H1 (cell line): ENCODE measurements around the gene CDX2.

Source experiments
- ASH2L ChIP-seq: fragments of 200-600, 300-600 bp; sonication (generic); IDR thresholded peaks from one replicate; pipeline ENCODE4 v1.7.1; 2017; ENCODE audit warnings: low read length
- BCL11A ChIP-seq, 2 experiments: IDR thresholded peaks; one replicate each; pipeline ENCODE4 v1.6.1; 2011; ENCODE audit warnings: low read depth in 2 of 2, low read length in 2 of 2, mild to moderate bottlenecking in 2 of 2
- CHD2 ChIP-seq: IDR thresholded peaks from 2 replicates; pipeline ENCODE4 v1.6.1; 2012; ENCODE audit warnings: low read length, improper control_type of control experiment
- EGR1 ChIP-seq: IDR thresholded peaks from 2 replicates; pipeline ENCODE4 v1.6.1; 2011; ENCODE audit warnings: low read depth, low read length, borderline replicate concordance
- EP300 ChIP-seq, 2 experiments: IDR thresholded peaks; 1 replicate in 1 of 2; 2 replicates in 1 of 2; pipeline ENCODE4 v1.6.1; 2011 to 2012; ENCODE audit warnings: low read depth in 2 of 2, low read length in 2 of 2, mild to moderate bottlenecking in 2 of 2, borderline replicate concordance in 1 of 2, inconsistent platforms in 1 of 2, moderate library complexity in 1 of 2
- EZH2 ChIP-seq: fragments of 200-600 bp; sonication (generic); IDR thresholded peaks from 2 replicates; pipeline ENCODE4 v1.7.1; 2012; ENCODE audit warnings: low read depth, mild to moderate bottlenecking, moderate library complexity, low read length, inconsistent platforms; ENCODE audit not compliant: severe bottlenecking
- NRF1 ChIP-seq: IDR thresholded peaks from 2 replicates; pipeline ENCODE4 v1.6.1; 2011; ENCODE audit warnings: mild to moderate bottlenecking, low read depth, low read length, improper control_type of control experiment
- POLR2A ChIP-seq, 2 experiments: IDR thresholded peaks; 1 replicate in 1 of 2; 2 replicates in 1 of 2; pipeline ENCODE4 v1.6.1; 2011; ENCODE audit warnings: low read depth in 2 of 2, low read length in 2 of 2, mild to moderate bottlenecking in 2 of 2; ENCODE audit errors: control extremely low read depth in 1 of 2
- POLR2AphosphoS5 ChIP-seq: IDR thresholded peaks from 2 replicates; pipeline ENCODE4 v1.6.1; 2011; ENCODE audit warnings: low read depth, low read length
- RAD21 ChIP-seq, 2 experiments: IDR thresholded peaks in 1 of 2; conservative IDR thresholded peaks in 1 of 2; 2 replicates each; pipeline ENCODE4 v1.6.1; 2011; ENCODE audit warnings: low read depth in 2 of 2, low read length in 2 of 2, improper control_type of control experiment in 1 of 2, inconsistent platforms in 1 of 2, mild to moderate bottlenecking in 1 of 2, moderate library complexity in 1 of 2
- RXRA ChIP-seq: IDR thresholded peaks from 2 replicates; pipeline ENCODE4 v1.6.1; 2011; ENCODE audit warnings: low read depth, mild to moderate bottlenecking, low read length, moderate library complexity; ENCODE audit not compliant: insufficient read depth
- SRF ChIP-seq: IDR thresholded peaks from 2 replicates; pipeline ENCODE4 v1.6.1; 2011; ENCODE audit warnings: mild to moderate bottlenecking, low read depth, low read length, moderate library complexity
- TF ChIP-seq, protein P1 (sequence below), 3 experiments: IDR thresholded peaks; 1 replicate in 2 of 3; 2 replicates in 1 of 3; pipeline versions ENCODE4 v1.5.1 to v1.6.1; 2011; ENCODE audit warnings: low read length in 3 of 3, mild to moderate bottlenecking in 3 of 3, inconsistent platforms in 2 of 3, low read depth in 1 of 3, moderate library complexity in 1 of 3; ENCODE audit not compliant: insufficient read depth in 1 of 3; ENCODE audit errors: control extremely low read depth in 1 of 3

DNA sequence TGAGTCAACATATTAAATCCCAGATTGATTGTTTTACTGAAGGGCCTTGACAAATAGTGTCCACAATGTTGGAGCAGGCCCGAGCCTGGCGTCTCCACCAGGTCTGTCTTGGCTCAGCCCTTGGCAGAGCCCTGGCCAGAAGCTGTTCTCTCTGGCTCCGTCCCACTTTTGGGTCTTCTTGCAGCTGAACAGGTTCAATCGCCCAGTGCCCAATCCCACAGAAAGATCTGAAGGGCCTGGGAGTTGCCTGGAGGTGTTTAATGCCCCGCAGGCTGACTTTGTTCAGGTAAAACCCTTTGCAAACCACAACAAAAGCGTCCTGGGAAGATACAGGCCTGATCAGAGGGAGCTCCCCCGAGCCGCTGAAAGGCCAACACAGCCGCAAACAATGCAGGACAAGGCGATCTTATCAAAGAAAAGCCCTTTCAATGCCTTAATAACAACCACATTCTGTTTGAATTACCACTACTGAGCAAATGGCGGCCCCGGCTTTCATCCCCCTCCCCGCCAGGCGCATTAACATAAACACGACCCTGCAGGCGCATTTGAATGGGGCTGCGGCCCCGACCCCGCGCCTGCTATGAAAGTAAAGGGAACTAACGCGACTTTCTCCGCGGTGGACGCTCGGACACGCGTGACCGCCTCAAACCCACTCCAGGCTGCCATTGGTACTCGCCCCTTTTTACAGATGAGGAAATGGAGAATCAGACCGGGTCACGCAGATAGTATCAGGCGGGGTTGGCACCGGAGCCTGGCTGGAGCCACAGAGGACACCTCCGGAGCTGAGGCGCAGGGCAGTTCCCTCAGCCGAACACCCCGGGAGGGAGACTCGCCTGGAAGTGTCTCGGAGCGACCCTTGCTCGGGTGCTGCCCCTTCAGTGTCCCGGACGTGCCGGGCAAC lies 3.1 kb downstream of the CDX2 start:
- TF ChIP-seq EGR1 (no peak), BCL11A (IDR thresholded peaks at IDR 0.05; ENCODE audit: low read depth in 2 of 2, low read length in 2 of 2) (peak in 1 of 2 experiments; percentile 3), EP300 (IDR thresholded peaks at IDR 0.05; ENCODE audit: borderline replicate concordance in 1 of 2, low read depth in 2 of 2, low read length in 2 of 2) (no peak), NRF1 (no peak), POLR2AphosphoS5 (no peak), ASH2L (no peak), CHD2 (no peak), SRF (no peak), POLR2A (IDR thresholded peaks at IDR 0.05; ENCODE audit: control extremely low read depth in 1 of 2, low read depth in 2 of 2, low read length in 2 of 2) (no peak), RAD21 (IDR thresholded peaks at IDR 0.05 in 1 of 2, conservative IDR thresholded peaks at IDR 0.05 in 1 of 2; ENCODE audit: low read depth in 2 of 2, low read length in 2 of 2) (no peak), EZH2 (no peak), RXRA (no peak)
- TF ChIP-seq, protein P1, sequence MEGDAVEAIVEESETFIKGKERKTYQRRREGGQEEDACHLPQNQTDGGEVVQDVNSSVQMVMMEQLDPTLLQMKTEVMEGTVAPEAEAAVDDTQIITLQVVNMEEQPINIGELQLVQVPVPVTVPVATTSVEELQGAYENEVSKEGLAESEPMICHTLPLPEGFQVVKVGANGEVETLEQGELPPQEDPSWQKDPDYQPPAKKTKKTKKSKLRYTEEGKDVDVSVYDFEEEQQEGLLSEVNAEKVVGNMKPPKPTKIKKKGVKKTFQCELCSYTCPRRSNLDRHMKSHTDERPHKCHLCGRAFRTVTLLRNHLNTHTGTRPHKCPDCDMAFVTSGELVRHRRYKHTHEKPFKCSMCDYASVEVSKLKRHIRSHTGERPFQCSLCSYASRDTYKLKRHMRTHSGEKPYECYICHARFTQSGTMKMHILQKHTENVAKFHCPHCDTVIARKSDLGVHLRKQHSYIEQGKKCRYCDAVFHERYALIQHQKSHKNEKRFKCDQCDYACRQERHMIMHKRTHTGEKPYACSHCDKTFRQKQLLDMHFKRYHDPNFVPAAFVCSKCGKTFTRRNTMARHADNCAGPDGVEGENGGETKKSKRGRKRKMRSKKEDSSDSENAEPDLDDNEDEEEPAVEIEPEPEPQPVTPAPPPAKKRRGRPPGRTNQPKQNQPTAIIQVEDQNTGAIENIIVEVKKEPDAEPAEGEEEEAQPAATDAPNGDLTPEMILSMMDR (IDR thresholded peaks at IDR 0.05; ENCODE audit: control extremely low read depth in 1 of 3, insufficient read depth in 1 of 3, low read depth in 1 of 3, low read length in 3 of 3) = no peak
